ENCODE data around the gene PDE6C.

PDE6C gene

DNA sequence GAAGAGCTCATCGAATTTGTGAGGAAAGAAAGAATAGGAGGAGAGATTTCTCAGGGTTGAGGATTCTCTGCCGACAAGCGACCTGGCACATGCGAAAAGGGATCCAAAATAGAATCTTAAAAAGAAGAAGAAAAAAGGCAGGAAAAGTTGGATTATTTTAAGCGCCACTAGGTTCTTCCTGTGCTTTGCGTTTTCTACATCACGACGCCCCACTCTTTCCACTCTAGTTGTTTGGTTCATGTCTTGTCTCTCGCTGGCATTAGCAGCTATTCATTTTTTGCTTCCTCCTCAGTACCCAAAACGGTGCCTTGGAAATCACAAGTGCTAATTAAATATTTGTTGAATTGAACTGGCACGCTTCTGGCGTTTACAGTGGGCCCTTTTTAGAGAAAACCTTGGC is 90.7 kb downstream of the PDE6C start:
- peak overlapping the region; percentile 76 for H3K4me3 ChIP-seq (ENCODE audit: low read depth, low read length)
- TF ChIP-seq, protein P1, sequence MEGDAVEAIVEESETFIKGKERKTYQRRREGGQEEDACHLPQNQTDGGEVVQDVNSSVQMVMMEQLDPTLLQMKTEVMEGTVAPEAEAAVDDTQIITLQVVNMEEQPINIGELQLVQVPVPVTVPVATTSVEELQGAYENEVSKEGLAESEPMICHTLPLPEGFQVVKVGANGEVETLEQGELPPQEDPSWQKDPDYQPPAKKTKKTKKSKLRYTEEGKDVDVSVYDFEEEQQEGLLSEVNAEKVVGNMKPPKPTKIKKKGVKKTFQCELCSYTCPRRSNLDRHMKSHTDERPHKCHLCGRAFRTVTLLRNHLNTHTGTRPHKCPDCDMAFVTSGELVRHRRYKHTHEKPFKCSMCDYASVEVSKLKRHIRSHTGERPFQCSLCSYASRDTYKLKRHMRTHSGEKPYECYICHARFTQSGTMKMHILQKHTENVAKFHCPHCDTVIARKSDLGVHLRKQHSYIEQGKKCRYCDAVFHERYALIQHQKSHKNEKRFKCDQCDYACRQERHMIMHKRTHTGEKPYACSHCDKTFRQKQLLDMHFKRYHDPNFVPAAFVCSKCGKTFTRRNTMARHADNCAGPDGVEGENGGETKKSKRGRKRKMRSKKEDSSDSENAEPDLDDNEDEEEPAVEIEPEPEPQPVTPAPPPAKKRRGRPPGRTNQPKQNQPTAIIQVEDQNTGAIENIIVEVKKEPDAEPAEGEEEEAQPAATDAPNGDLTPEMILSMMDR (IDR thresholded peaks at IDR 0.05; ENCODE audit: low read depth, low read length) = no peak

DNA sequence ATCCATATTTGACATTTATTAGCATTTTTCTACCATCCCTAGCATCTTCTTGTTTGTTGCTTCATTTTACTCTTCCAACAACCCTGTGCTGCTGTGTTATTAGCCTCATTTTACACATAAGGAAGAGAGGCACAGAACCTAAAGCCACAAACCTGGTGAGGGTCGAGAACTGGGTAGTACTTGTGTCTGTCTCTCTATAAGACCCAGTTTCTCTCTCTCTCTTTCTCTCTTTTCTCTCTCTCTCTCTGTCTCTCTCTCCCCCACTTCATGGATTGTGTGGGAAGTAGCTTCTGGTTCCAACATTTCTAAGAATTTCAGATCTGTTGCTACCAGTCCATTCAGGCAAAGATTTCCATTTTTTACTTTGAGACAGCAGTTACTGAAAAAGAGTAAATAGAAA is 91.5 kb downstream of the PDE6C start:
- H3K4me3 ChIP-seq (ENCODE audit: low read depth, low read length) = no peak overlapping the region
- TF ChIP-seq, protein P1 (IDR thresholded peaks at IDR 0.05; ENCODE audit: low read depth, low read length) = no peak

DNA sequence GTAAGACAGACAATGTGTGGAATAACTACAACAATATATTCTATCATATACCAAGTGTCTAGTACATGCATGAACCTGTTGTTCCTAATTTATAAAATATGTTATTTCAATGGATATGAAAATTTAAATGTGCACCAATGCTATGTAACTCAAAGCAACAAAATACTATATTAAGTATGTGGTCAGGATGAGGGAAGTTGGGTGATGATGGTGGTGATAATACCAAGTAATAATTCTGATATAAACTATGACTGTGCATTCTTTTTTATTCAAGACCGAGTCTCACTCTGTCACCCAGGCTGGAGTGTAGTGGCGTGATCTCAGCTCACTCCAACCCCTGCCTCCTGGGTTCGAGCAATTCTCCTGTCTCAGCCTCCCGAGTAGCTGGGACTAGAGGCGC is 92.1 kb downstream of the PDE6C start:
- TF ChIP-seq, protein P1 (IDR thresholded peaks at IDR 0.05; ENCODE audit: low read depth, low read length) = no peak
- H3K4me3 ChIP-seq (ENCODE audit: low read depth, low read length) = no peak overlapping the region

DNA sequence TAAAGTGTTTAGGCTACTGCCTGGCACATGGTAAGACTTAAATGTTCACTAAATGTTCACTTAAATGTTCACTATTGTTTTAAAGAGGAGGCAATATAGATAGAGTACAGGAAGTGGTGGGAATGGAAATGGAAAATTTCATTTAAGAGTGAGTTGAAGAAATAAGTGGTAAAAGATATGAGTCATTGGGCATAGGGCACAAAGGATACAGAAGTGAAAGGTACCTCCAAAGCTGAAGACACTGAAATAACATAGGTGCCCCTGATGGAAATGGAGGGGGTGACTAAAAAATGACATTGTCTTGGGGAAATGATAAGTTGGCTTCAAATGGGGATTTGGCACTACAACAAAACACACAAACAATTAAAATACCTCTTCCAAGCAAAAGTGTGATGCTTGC is 95.3 kb downstream of the PDE6C start:
- no peak overlapping the region for H3K4me3 ChIP-seq (ENCODE audit: low read depth, low read length)
- TF ChIP-seq, protein P1 (IDR thresholded peaks at IDR 0.05; ENCODE audit: low read depth, low read length) = no peak

DNA sequence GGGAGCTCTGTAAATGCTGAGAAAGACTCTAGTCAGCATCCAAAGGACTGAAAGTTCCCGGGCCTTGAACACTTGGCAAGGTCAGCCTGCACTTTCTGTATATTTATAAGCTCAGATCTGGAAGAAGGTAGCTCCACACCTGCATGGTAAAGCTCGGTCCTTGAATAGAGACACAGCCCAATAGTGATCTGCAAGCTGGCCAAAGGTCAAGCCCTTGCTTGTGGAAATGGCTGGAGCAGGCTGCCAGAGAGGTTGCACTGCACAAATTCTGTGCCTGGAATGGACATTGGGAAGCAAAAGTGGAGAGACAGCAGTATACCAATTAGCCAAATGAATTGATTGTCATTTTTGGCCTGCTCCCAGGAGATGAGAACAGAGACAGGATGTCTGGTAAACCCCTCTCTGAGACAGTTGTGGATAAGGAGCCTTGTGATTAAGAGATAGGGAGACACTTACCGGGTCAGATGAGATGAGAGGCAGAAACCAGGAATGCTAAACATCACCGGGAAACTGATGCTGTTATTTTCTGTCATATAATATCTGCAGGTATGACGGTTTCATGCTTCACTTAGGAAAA is 98.1 kb downstream of the PDE6C start:
- no peak overlapping the region for H3K4me3 ChIP-seq (ENCODE audit: low read depth, low read length)
- TF ChIP-seq, protein P1 (IDR thresholded peaks at IDR 0.05; ENCODE audit: low read depth, low read length) = no peak

DNA sequence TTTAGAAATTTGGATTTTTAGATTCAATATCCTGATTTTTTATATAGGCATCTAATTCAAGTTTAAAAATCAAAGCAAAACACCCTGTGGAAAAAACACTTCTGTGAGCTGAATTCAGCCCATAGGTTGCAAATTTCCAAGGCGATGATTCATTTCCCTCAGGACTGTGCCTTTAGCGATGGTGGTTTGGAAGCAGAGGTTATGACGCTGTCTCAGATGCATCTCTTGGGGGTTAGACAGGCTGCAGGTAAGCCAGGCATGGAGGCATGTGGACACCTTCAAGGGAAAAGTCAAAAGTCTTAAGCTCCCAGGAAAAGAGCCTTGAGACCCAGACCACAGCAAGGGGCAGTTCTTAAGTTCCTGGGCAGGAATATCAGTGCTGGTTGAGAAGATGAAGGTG is 99.6 kb downstream of the PDE6C start:
- TF ChIP-seq, protein P1 (IDR thresholded peaks at IDR 0.05; ENCODE audit: low read depth, low read length) = no peak
- H3K4me3 ChIP-seq (ENCODE audit: low read depth, low read length) = no peak overlapping the region

DNA sequence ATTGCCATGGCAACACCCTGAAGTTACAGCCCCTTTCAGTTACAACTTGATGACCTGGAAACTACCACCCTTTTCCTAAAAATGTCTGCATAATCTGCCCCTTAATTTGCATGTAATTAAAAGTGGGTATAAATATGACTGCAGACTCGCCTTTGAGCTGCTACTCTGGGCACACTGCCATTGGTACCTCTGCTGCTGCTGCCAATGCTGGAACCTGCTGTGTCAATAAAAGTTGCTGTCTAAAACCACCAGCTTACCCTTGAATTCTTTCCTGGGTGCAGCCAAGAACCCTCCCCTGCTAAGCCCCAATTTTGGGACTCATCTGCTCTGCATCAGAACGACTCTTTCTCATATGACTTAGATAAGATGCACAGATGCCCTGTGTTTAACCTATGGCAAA is 100.3 kb downstream of the PDE6C start:
- TF ChIP-seq, protein P1 (IDR thresholded peaks at IDR 0.05; ENCODE audit: low read depth, low read length) = no peak
- no peak overlapping the region for H3K4me3 ChIP-seq (ENCODE audit: low read depth, low read length)
